A673 (cell line): ENCODE results near the gene CSPG5. TPM values are rescaled to one million over a fixed set of nuclear protein-coding genes. Genes with fewer than 3 reads are reported as not detected.

ENCODE experiments used
- BruUV-seq: library from RNA; stranded (reverse); fragments of 400-500 nt; replicated peaks from 2 replicates; lab custom pipeline; 2021; lab: Mats Ljungman, UMichigan
- CTCF ChIA-PET: fragments of 300-600 bp; sonication (Branson Sonifier 250); formaldehyde crosslinking; loops from one replicate; lab custom pipeline; 2022; ENCODE audit warnings: antibody characterized with exemption; lab: Charles Lee
- POLR2A ChIA-PET: fragments of 300-600 bp; sonication (Branson Sonifier 250); formaldehyde crosslinking; loops from one replicate; lab custom pipeline; 2022; ENCODE audit warnings: antibody characterized with exemption; ENCODE audit not compliant: low non-redundant PET; lab: Charles Lee
- DNase-seq: peaks from one replicate; pipeline ENCODE4 v3.0.0-alpha.2; 2015; ENCODE audit warnings: low spot score
- H3K27ac ChIP-seq: fragments of 200-600 bp; sonication (generic); 2 replicates; pipeline ENCODE4 v1.5.1; 2016; ENCODE audit warnings: mixed run types, low read depth, mild to moderate bottlenecking, mixed read lengths, antibody characterized with exemption, low read length; ENCODE audit not compliant: poor library complexity, severe bottlenecking
- H3K27me3 ChIP-seq: fragments of 200-600 bp; sonication (generic); replicated peaks from 2 replicates; pipeline ENCODE4 v1.6.1; 2017; ENCODE audit warnings: mixed run types, low read depth, mild to moderate bottlenecking, mixed read lengths, antibody characterized with exemption, low read length; ENCODE audit not compliant: insufficient read depth, poor library complexity
- H3K36me3 ChIP-seq: fragments of 200-600 bp; sonication (generic); 2 replicates; pipeline ENCODE4 v1.6.1; 2016; ENCODE audit warnings: mixed run types, mild to moderate bottlenecking, mixed read lengths, antibody characterized with exemption, low read length; ENCODE audit not compliant: insufficient read depth, poor library complexity, severe bottlenecking
- H3K4me1 ChIP-seq: fragments of 200-600 bp; sonication (generic); 2 replicates; pipeline ENCODE4 v1.6.1; 2017; ENCODE audit warnings: mixed run types, mild to moderate bottlenecking, mixed read lengths, antibody characterized with exemption, low read length; ENCODE audit not compliant: insufficient read depth, poor library complexity, severe bottlenecking
- H3K4me3 ChIP-seq: fragments of 200-600 bp; sonication (generic); 2 replicates; pipeline ENCODE4 v1.5.1; 2016; ENCODE audit warnings: low read depth, mixed run types, mild to moderate bottlenecking, mixed read lengths, low read length; ENCODE audit not compliant: poor library complexity, severe bottlenecking
- H3K9me3 ChIP-seq: fragments of 200-600 bp; sonication (generic); 2 replicates; pipeline ENCODE4 v1.6.1; 2016; ENCODE audit warnings: mixed run types, low read depth, mild to moderate bottlenecking, mixed read lengths, antibody characterized with exemption, low read length; ENCODE audit not compliant: poor library complexity, severe bottlenecking
- CTCF ChIP-seq: fragments of 300-800, 200-600 bp; sonication (generic); conservative IDR thresholded peaks from 2 replicates; pipeline ENCODE4 v1.5.1; 2017; ENCODE audit warnings: low read depth, mild to moderate bottlenecking, antibody characterized with exemption, low read length, moderate library complexity, mixed read lengths
- EZH2 ChIP-seq: fragments of 200-600 bp; sonication (generic); IDR thresholded peaks from 2 replicates; pipeline ENCODE4 v1.6.1; 2017; ENCODE audit warnings: borderline replicate concordance, low read depth, mild to moderate bottlenecking, mixed read lengths, antibody characterized with exemption, low read length; ENCODE audit not compliant: poor library complexity, severe bottlenecking
- intact Hi-C: fragments of 100-400 bp; cut with micrococcal nuclease; formaldehyde crosslinking; loops from one replicate; pipeline ENCODE4 v1.10.0; 2022; ENCODE audit not compliant: unreplicated experiment
- total RNA-seq: library from RNA; stranded (reverse); gene quantifications from 2 replicates; pipeline ENCODE4 v1.2.3, GENCODE V29; 2021

Gene CSPG5
- total RNA-seq, 1 experiment from 2014 or later = 21.7 TPM

- H3K27ac ChIP-seq = no peak overlapping the region
- intact Hi-C loops = no loop called here
- no peaks in the 10 kb centered on the region for H3K4me1 ChIP-seq
- no TSS peak for BruUV-seq
- H3K27me3 ChIP-seq = no peaks in the 10 kb centered on the region
- H3K9me3 ChIP-seq = no peaks in the 10 kb centered on the region
- ChIA-PET POLR2A (no interaction called here), CTCF (no interaction called here)
- H3K4me3 ChIP-seq = no peak overlapping the region
- H3K36me3 ChIP-seq = peaks cover 3% of the 10 kb centered on the region
- no peak for DNase-seq
- TF ChIP-seq CTCF (no peak), EZH2 (no peak)
Observed at GRCh38 chr3:47566667-47567066, 12.0 kb downstream of the CSPG5 start.

GRCh38 chr3:47565734-47566550, 12.7 kb downstream of the CSPG5 start:
- ChIA-PET POLR2A (no interaction called here), CTCF (no interaction called here)
- no peaks in the 10 kb centered on the region for H3K4me1 ChIP-seq
- H3K36me3 ChIP-seq = peaks cover 3% of the 10 kb centered on the region
- no peaks in the 10 kb centered on the region for H3K27me3 ChIP-seq
- BruUV-seq = no TSS peak
- no peak overlapping the region for H3K27ac ChIP-seq
- intact Hi-C loops = no loop called here
- DNase-seq = no peak
- TF ChIP-seq EZH2 = no peak
- no peak for TF ChIP-seq CTCF
- H3K9me3 ChIP-seq = no peaks in the 10 kb centered on the region
- no peak overlapping the region for H3K4me3 ChIP-seq

- Histone ChIP-seq H3K27ac (no peak overlapping the region), H3K36me3 (no peaks in the 10 kb centered on the region), H3K9me3 (no peaks in the 10 kb centered on the region), H3K4me3 (no peak overlapping the region), H3K27me3 (no peaks in the 10 kb centered on the region), H3K4me1 (no peaks in the 10 kb centered on the region)
- intact Hi-C loops = no loop called here
- no peak for DNase-seq
- TF ChIP-seq EZH2 (no peak), CTCF (no peak)
- ChIA-PET CTCF (no interaction called here), POLR2A (no interaction called here)
- BruUV-seq = no TSS peak
Observed at GRCh38 chr3:47556351-47556750, 22.3 kb downstream of the CSPG5 start.
